Stimulated activated CD4-positive, alpha-beta T cell treated with anti-CD3 and anti-CD28 coated beads, Interleukin-15, amount 100 ng/mL, for 1 hour (primary cell): ENCODE results near the gene C4orf50.
A peak's percentile ranks its signal among the peaks of the same experiment; 100 is the strongest.
"Not testable (repeated sequence)": the region's sequence is repeated elsewhere in the genome, so short reads cannot be mapped to it uniquely, and the experiment has no call there.

Experiments
- DNase-seq, 2 donors: peaks; one replicate each; pipeline ENCODE4 v3.0.0-alpha.2; 2020; ENCODE audit warnings: low read depth in 1 of 2, low spot score in 1 of 2

C4orf50 gene

GRCh38 chr4:6019316-6020263, 1.4 kb upstream of the C4orf50 start:
- DNase-seq, result no peak

DNA sequence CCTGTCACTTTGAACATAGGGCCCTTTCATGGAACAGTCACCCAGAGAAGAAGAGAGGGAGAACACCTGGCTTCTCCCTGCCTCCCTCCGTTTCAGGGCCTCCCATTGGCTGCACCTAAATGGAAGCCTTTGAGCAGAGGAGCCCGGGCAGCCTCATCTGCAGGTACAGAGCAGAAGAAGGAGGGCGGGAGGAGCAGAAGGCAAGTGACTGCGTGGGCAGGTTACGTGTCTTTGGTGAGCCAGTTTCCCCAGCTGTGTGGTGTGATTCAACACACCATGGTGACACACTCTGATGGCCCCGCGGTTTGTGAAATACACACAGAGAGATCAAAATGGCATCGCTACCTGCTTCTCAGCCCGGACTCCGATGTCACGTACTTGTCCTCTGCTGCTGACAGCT, 431 bp downstream of the C4orf50 start:
- no peak for DNase-seq

- DNase-seq, result no peak
These were observed 1.2 kb downstream of the C4orf50 start for GRCh38 chr4:6017030-6017429.

DNA sequence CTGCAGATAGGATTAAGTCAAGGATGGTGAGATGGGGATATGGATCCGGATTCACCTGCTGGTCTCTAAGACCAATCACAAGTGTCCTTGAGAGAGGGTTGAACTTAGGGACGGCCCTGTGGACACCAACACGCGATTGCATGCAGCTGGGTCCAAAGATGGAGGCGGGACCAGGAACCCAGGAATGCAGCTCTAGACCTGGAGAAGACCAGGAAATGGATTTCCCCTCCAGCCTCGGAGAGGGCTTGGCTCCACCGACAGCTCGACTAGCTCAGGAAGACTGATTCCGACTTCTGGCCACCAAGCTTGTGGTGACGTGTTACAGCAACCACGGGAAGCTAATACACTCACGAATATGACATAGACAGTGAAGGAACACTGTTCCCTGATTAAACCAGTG, 4.7 kb downstream of the C4orf50 start:
- DNase-seq, result no peak

GRCh38 chr4:6012200-6012599, 6.0 kb downstream of the C4orf50 start:
- no peak for DNase-seq

DNA sequence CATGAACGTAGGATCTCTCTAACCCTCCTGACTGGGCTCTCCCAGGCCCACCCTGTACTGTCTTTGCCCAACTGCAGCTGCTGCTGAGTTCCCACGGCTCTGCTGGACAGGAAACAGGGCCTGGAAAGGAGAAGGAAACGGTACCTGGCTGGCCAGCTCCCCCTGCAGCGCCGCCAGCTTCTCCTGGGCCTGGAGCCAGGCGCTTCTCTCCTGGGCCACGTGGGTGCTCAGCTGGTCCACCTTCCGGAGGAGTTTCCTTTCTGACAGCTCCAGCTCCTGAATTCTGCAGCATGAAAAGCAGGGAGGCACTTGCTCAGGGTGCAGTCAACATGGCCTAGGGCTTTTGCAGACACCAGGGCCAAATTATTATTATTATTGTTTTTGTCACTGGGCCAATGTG, 6.5 kb downstream of the C4orf50 start:
- DNase-seq, result no peak

DNA sequence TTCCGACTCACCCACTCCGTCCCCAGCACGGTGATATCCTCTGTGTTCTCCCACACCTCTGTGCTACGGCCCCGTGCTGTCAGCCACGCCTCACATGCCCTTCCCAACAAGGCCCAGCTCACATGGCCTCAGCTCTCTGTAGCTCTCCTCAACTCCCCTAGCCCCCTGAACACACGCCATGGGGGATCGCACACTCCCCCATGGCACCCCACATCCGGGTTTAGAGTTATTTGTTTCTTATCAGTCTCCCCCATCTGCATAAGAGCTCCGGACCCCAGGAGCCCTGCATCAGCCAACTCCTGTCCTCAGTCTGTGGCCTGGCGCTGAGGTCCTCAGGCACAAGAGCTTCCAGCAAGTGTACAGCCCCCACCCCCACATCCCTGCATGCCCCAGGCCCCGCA, 7.0 kb downstream of the C4orf50 start:
- no peak for DNase-seq

GRCh38 chr4:6010789-6011188, 7.4 kb downstream of the C4orf50 start:
- DNase-seq, result no peak

DNA sequence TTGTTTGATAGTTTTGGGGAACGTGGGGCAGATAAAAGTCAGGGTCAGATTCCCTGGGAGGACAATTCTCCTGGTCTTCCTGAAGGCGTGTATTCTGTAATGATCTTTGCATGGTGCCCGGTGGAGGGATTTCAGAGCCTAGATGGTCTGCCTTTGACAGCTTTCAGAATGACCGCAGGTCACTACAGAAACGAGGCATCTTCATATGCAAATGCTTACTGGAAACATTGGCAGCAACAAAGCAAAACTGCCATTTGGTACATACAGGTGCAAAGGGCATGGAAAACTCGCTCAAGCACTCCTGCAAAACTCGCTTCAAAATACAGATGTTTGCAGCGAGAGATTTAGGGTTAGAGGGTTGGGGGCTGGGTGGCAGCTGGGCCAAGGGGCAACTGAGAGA, 8.8 kb downstream of the C4orf50 start:
- DNase-seq, result no peak

DNA sequence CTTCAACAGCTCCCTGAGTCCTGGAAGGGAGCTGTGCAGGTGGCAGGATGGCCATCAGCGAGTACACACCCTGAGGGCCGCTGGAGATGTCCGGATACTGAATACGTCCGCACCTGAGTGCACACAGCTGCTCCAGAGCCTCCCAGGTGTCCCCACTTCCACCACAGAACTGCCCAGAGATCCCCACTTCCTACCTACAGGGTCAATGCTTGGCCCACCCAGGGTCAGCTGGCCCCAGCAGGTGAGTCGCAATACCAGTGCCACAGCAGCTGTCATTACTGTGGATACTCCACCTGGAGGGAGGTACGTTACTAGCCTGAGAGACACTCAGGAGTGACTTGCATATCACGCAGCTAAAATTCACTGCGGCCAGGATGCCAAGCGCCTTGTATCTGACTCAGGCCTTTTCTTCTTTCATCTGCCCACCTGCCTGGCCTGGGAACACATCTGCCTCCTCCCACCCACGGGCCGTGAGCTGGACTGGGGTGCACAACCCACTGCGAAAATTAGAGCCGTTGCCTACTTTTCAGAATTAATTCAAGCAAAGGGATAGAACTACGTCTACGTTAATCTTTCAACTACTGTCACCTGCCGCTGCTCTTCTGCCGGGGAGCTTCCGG, 9.4 kb downstream of the C4orf50 start:
- no peak for DNase-seq

DNA sequence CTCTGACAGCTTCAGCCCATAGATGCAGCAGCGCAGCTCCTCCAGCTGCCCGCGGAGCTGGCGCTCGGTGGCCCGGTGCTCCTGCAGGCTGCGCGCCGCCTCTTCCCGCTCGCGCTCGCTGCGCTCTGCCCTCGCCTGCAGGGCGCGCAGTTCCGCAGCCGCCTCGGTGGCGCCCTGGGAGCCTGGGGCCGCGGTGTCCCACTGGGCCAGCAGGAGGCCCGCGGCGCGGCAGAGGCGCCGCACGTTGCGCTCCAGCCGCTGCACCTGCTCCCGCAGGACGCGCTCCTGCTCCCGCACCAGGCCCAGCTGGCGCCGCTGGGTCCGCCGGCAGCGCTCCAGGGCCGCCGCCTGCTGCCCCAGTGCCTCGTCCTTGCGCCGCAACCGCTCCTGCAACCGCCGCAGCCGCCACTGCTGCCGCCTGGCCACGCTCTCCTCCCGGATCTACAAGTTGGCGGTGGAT, 10.1 kb downstream of the C4orf50 start:
- no peak for DNase-seq

DNA sequence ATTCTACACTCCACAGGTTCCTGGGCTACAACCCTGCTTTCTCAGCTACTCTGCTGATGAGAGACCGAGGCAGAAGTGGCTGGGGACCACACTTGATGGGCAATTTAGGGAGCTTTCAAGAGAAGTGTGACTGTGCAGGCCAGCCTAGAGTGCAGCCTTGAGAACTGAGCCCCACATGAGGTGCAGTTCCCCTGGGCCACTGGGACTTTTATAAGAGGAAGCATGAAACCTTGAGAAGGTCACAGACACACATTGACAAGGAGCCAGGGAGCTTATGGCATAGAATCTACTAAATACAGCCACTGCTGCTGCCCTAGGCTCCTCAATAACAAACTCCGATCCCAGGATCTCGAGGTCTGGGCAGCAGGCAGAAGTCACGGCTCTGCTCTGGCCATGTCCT, 13.1 kb downstream of the C4orf50 start:
- DNase-seq, result no peak

DNA sequence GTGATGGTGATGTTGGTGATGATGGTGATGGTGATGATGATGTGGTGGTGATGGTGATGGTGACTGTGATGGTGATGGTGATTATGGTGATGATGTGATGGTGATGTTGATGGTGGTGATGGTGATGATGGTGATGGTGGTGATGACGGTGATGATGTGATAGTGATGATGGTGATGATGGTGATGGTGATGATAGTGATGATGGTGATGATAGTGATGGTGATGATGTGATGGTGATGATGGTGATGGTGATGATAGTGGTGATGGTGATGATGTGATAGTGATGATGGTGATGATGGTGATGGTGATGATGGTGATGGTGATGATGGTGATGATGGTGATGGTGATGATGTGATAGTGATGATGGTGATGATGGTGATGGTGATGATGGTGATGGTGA, 14.7 kb downstream of the C4orf50 start:
- not testable (repeated sequence) for DNase-seq

DNA sequence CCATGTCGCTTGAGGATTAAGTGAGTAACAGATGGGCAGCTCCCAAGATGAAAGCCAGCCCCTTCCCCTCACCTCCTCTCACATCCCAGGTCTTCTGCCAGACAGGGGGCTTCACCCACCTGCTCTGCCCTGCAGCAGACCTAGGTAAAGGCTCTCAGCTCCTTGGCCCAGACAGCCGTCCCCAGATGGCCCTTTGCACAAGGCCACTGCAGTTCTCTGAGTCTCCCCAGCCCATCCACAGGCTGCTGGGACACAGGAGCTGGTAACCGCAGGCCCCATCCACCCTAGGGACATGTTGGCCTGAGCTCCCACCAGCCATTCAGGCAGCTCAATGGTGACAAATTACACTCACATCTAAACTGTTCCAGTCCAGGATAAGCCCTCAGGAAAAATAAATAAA, 15.3 kb downstream of the C4orf50 start:
- no peak for DNase-seq

- no peak for DNase-seq
These were observed 15.8 kb downstream of the C4orf50 start for GRCh38 chr4:6002492-6002833.

DNA sequence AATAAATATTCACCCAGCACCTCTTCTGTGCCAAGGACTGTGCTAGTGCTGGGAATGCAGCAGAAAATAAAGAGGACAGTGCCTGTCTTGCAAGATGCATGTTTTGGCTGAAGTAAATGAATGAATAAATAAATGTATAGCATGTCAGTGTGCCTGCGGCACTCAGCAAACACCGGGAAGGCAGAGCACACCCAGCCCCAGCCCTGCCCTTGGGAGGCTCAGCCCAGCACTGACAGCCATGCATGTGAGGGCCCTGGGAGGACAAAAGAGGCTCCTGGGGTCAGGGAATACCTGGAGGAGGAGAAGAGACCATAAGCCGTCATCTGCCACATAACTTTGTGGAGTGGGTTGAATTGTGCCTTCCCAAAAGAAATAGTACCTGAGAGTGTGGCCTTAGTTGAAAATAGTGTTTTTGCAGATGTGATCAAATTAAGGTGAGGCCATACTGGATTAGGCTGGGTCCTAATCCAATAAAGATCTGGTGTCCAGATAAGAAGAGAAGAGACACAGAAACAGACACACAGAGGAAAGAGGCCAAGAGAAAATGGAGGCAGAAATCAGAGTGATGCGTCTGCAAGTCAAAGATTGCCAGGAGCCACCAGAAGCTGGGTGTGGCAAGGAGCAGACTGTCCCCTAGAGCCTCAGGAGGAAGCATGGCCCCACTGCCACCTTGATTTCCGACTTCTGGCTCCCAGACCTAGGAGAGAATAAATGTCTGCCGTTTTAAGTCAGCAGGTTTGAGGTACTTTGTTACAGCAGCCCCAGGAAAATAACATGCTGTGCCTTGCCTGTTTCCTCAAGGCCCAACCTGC, 16.3 kb downstream of the C4orf50 start:
- no peak for DNase-seq

DNA sequence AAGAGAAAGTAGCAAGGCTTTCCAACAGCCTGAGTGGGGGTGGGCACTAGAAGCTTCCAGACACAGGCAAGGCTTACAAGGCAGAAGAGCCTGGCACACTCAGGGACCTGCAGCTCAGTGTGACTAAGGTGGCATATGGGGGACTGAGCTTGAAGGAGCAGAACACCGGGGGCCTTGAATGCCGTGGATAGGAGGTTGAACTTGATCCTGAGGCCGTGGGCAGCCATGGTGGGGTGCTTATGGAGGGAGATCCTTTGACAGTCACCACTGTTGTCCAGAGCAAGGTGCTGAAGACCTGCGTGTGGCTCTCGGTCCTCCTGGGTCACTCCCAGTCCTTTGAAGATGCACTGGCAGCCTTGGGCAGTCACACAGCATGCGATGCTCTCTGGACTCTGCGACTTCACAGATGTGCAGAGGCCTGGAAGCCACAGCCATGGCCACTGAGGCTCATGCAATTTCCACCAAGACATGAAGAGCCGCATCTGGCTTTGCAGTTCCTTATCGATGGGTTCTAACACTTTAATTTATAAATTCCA, 18.3 kb downstream of the C4orf50 start:
- no peak for DNase-seq

DNA sequence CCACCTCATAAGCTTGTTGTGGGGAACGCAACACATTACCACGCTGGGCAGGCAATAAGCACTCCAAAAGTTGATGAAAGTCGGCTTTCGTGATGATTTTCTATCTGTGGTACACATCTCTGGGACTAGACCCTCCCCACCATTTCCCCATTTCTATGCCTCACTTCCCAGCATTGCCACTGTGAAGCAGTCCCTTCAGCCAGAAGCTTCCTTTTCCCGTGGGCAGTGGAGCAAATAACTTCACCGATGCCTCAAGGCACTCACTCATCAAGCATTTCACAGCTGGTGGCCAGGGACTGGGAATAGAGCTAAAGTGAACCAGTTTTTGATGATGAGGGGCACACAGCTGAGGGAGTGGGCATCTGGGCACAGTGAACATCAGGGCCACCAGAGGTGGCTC, 18.9 kb downstream of the C4orf50 start:
- no peak for DNase-seq

- peak in 1 of 2 donors; percentile 8 for DNase-seq
These were observed 19.8 kb downstream of the C4orf50 start for GRCh38 chr4:5998333-5998936.

DNA sequence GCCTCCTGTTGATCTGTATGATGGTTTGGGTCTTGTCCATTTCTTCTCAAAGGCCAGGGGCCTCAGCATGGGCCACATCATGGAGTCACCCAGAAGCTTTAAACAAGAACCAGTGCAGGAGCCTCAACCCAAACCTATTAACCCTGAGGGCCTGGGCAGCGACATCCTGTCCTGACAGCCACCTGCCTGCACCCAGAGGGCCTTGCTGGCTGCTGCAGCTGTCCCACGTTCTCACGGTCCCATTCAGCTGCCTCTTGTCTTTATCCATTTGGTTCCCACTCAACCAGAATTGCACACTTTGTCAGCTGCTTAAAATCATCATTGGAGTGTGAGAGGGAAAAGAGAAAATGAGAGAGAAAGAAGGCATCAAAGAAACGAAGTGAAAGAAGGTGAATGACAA, 21.6 kb downstream of the C4orf50 start:
- no peak for DNase-seq
